ENCODE measurements around the gene RNF130. TPM values are rescaled to one million over a fixed set of nuclear protein-coding genes. Genes with fewer than 3 reads are reported as not detected.
"Not testable (repeated sequence)": the region's sequence is repeated elsewhere in the genome, so short reads cannot be mapped to it uniquely, and the experiment has no call there.

Gene RNF130
- total RNA-seq, 2 donors from 2014 or later, result 45.6 to 67.2 TPM

DNA sequence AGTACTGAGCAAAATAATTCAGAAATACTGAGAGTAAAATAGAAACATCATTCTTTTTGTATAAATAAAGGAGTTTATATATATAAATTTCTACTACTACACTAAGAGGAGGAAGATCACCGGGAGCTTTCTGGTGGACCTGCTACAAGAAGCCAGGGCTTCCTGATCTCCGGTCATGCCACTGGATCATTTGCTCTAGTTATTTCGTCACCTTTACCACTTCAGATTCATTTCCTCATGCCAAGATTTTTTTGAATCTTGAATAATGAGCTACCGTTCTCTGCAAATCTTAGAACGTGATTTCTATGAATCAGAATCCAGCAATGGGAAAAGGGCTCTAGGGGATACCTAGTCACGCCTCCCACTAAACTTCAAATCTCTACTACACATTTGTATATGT lies 111.9 kb downstream of the RNF130 start:
- no peak for DNase-seq
- ATAC-seq, result no peak
- intact Hi-C loops (cut with DNase I), result no loop called here

DNA sequence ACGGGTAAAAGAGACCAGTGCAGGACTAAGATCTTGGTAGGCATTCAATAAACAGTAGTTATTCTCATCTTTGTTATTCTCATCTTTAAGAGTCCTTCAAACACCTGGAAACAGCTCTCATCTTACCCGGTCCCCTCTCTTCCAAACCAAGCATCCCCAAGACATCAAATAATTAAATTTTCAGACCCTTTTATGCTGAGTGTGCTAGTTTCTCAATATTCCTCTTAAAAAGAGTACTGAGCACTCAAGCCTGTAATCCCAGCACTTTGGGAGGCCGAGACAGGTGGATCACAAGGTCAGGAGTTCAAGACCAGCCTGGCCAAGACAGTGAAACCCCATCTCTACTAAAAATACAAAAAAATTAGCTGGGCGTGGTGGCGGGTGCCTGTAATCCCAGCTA lies 112.4 kb downstream of the RNF130 start:
- ATAC-seq; intact Hi-C loops (cut with DNase I); DNase-seq: not testable (repeated sequence)

DNA sequence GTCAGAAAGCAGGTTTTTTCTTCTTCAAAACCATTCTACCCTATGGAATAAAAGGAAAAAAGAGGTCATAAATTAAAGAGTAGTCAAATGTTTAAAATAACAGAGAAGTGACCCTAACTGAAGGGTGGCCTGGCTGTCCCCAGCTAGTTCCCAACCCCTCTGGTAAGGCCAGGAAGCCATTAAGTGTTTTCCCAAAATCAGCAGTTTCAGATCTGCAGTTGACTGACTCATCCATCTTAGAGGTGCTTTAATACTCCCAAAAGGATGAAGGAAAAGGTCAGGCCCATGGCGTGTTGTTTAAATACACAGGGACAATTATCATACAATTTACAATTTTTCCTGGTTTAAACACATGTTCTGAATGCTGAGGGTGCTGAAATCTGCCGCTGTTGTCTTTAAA lies 115.9 kb downstream of the RNF130 start:
- ATAC-seq (no peak), DNase-seq (no peak)
- intact Hi-C loops (cut with DNase I), result no loop called here

DNA sequence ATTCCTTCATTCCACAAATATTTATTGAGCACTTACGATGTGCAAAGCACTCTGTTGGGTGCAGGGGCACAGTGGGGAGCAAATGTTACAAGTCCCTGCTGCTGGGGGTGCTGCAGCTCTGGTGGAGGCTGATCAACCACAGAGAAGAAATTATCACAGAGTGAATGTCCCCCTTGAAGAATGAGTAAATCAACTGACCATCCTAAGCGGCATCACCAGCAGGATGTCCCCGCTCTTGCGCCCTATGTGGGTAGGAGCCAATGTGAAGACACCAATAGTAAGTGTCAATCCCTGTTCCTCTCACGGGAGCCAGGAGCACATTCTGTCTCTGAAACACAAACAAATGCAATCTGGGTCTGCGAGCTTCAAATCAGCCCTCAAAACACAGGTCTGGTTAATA lies 116.5 kb downstream of the RNF130 start:
- intact Hi-C loops (cut with DNase I), result no loop called here
- ATAC-seq (no peak), DNase-seq (no peak)

DNA sequence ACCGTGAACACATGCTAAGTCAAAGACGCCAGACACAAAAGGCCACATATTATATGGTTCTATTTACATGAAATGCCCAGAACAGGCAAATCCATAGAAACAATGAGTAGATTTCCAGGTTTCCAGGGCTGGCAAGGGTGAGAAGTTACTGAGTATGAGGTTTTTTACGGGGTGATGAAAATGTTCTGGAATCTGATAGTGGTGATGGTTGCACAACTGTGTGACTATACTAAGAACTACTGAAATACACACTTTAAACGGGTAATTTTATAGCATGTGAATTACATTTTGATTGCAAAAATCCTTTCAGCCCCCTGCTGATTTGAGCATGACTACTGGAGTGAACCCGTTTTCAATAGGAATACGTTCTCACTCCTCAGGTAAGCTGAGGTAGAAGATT lies 117.1 kb downstream of the RNF130 start:
- DNase-seq, result no peak
- intact Hi-C loops (cut with DNase I), result no loop called here
- no peak for ATAC-seq

DNA sequence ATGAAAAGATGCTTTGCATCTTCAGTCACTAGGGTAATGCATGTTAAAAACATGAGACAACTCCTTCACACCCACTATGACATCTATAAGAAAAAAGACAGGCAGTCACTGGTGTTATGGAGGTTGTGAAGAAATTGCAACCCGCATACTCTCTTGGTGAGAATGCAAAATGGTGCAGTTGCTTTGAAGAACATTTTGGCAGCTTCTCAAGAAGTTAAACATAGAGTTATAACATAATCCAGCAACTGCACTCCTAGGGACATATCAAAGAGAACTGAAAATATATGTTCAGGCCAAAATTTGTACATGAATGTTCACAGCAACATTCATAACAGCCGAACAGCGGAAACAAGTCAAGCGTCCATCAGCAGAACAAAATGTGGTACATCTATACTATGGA lies 117.6 kb downstream of the RNF130 start:
- no peak for DNase-seq
- no peak for ATAC-seq
- intact Hi-C loops (cut with DNase I), result no loop called here

DNA sequence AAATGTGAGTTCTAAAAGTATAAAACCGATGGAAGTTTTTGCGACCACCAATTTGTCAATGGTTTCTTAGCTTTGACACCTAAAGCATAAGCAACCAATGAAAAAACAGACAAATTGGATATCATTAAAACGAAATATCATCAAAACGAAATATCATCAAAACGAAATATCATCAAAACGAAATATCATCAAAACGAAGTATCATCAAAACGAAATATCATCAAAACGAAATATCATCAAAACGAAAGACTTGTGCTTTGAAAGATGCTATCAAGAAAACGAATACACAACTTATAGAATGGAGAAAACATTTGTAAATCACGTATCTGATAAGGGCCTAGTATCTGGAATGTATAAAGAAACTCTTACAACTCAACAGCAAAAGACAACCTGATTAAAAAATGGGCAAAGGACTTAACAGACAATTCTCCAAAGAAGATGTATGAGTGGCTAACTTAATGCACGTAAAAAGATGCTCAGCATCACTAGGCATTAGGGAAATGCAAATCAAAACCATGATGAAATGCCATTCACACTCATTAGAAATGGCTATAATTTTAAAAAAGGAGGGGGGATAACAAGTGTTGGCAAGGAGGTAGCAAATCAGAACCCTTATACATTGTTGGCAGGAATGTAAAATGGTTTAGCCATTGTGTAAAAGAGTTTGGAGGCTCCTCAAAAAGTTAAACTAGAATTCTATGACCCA lies 134.4 kb downstream of the RNF130 start:
- ATAC-seq (no peak), DNase-seq (no peak)
- intact Hi-C loops (cut with DNase I), result no loop called here

DNA sequence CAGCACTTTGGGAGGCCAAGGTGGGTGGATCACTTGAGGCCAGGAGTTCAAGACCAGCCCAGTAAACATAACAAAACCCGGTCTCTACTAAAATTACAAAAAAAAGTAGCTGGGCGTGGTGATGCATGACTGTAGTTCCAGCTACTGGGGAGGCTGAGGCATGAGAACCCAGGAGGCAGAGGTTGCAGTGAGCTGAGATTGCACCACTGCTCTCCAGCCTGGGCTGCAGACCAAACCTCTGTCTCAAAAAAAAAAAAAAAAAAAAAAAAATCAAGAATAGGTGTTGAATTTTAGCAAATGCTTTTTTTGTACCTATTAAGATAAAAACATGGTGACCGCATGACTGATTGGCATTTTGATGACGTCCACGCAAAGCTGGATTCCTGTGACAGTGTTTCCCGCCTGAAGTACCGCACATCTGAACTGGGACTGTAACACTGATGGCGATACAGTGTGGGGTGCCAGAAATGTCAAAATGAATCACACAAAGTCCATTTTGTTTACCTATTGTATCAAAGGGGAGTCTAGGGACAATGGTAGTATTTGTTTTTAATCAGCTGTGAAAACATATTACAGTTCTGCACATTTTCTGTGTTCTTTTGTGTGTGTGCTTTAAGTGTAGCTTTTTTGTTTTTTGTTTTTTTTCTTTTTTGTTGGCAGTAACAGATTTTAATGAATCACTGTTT lies 140.6 kb downstream of the RNF130 start:
- intact Hi-C loops (cut with DNase I), result no loop called here

DNA sequence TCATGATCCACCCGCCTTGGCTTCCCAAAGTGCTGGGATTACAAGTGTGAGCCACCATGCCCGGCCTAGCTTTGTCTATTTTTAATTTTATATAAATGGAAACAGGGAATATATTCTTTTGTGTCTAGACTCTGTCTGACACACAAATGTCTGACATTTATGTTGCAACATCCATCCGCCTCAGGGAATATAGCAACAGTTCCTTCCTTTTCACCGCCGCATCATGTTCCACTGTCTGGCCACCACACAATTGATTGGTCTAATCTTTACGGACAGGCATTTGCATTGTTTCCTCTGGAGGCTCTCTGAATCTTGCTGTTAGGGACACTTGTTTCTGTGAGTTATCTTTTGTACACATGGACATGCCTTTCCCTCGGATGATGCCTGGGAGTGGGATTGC lies 143.7 kb downstream of the RNF130 start:
- ATAC-seq (no peak), DNase-seq (no peak)
- intact Hi-C loops (cut with DNase I), result no loop called here

More for the DNA sequence above, 140.6 kb downstream of the RNF130 start:
- DNase-seq, result no peak
- ATAC-seq, result no peak

DNA sequence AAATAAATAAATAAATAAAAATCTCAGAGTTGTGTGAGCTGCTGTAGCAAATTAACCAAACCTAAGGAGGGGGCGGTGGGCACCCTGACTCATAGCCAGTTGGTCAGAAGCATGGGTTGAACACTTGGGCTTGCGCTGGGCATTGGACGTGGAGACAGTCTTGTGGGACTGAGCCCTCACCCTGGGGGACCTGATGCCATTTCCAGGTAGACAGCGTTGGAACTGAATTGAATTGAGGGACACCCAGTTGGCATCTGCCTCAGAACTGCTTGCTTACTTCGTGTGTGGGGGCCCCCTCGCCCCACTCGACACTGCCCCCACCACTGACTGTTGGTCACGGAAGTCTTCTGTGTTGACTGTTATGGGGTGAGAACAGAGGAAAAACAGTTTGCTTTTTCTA lies 144.9 kb downstream of the RNF130 start:
- DNase-seq, result no peak
- ATAC-seq, result no peak
- intact Hi-C loops (cut with DNase I), result no loop called here

DNA sequence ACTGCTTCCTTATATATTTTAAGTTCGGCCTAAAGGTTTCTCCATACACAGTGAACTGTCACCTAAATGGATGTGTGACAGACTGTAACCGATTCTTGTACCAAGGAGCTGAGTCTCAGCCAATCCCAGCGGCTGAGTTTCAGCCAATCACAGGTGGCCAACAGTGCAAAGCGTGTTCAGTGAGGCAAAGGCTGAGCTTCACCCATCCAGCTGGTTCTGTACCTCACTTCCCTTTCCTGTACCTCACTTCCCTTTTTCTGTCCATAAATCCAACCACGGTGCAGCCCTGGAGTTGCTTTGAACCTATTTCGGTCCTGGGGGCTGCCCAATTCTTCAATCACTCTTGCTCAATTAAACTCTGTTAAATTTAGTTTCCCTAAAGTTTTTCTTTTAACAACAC lies 148.1 kb downstream of the RNF130 start:
- DNase-seq, result no peak
- no peak for ATAC-seq
- intact Hi-C loops (cut with DNase I), result no loop called here

DNA sequence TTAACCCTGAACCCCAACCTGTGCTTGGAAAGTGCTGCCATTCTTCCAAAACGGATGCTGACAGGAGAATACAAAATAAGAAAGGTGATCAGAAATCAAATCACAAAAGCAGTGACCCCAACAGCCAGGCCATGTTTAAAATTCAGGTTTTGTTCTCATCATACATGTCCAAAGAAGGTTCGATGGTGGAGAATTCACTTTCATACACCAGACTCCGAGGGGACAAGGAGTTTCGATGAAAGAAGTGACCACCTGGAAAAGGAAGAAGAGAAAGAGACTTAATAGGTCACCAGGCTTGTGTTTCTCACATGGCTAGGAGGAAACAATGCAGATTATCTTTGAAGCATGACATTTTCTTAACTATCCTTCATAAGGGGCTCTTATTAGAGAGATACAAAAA lies 151.4 kb downstream of the RNF130 start:
- intact Hi-C loops (cut with DNase I), result no loop called here
- ATAC-seq, result no peak
- DNase-seq, result no peak

DNA sequence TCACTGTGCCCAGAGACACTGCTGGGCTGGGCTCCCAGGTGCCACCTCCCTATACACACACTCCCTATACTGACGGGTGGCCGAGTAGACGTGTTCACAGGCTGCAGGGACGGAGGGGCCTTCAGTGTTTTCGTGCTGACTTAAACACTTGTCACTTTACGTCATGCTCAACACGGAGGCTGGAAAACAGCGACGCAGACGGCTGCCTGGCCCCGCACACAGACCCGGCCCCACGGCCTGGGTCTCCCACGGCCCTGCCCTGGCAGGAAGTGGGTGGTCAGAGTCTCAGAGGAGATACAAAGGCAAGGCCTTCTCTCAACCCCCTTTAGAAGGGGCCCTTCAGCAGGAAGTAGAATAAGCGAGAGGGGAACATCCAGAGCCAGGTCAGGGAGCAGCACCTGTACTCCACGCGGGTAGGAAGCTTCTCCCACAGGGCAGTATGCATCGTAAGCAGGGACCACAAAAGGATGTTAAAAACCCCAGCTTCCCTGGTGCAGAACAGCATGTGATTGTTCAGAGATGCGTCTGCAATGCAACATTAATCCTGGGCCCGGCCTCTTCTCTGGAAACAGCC lies 152.0 kb downstream of the RNF130 start:
- DNase-seq (no peak), ATAC-seq (no peak)
- intact Hi-C loops (cut with DNase I), result no loop called here

DNA sequence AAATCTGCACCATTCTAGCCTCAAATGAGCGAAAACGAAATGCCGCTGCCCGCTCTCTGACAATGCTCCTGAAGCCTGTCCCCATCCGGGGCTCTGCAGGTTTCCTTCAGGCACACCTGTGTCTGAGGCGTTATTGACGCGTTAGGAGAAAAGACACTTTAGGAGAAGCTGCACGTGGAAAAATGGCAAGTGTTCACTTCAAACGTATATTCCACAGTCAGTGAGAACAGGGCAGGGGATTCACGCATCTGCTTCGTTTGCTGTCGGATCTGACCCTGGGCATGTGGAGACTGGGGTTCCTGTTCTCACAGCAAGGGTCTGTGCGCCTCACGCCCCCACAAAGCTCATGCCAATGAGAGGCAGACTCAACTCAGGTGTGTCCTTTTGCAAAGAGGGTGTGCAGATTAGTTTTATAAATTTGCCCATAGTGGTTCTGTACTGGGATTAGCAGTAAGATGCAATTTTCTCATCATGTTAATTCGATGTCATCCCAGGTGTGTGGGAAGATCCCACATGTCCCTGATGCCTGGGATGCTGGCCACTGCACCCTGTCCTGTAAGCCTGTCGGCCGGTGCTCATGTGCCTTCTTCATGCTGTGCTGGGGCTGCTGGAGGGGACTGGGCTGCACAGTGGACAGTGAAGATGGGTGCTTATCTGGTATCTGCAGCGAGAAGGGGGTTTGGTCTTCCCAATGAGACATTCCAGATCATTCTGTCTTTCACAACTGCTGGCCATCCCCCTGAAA lies 152.6 kb downstream of the RNF130 start:
- intact Hi-C loops (cut with DNase I), result no loop called here
- no peak for DNase-seq
- ATAC-seq, result no peak

DNA sequence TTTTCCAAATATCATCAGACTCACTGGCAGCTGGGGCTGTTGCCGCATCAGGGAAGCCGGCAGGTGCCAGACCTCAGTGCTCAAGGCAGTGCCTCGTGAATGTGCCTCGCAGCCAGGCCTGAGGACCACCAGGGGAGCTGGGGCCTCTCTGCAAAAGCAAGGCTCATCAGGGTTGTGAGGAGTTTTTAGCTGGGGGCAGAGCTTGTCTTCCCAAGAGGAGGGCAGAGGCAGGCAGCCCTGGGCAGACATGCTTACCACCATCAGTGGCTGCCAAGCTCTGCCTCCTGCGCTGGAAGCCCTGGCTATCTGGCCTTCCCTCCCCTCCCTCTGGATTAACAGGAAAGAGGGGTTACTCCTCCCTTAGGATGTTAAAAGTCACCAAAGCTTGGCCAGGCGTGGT lies 155.0 kb downstream of the RNF130 start:
- ATAC-seq, result no peak
- intact Hi-C loops (cut with DNase I), result no loop called here
- no peak for DNase-seq

DNA sequence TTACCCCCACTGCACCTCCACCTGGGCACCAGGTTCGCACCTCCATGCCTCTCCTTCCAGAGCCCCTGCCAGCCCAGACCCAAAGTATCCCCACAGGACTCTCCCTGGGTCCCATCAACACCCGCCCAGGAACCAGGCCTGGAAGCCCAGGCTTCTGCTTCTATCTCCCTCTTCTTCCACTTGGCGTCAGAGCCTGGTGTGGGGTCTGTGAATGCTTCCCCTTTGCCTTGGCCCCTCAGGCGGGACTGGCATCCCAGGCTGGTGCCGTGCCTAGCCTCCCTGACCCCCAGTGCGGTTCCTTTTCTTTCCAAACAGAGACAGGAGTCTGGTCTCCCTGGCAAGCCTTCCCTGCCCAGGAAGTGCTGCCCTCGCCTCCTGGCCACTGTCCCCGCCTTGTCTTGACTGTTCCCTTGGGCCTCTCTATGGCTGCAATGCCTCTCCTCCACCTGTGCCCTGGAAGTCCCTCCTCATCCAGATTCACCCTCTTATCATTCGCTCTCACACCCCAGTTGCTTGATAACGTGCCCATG lies 156.1 kb downstream of the RNF130 start:
- DNase-seq (no peak), ATAC-seq (no peak)
- intact Hi-C loops (cut with DNase I), result no loop called here

DNA sequence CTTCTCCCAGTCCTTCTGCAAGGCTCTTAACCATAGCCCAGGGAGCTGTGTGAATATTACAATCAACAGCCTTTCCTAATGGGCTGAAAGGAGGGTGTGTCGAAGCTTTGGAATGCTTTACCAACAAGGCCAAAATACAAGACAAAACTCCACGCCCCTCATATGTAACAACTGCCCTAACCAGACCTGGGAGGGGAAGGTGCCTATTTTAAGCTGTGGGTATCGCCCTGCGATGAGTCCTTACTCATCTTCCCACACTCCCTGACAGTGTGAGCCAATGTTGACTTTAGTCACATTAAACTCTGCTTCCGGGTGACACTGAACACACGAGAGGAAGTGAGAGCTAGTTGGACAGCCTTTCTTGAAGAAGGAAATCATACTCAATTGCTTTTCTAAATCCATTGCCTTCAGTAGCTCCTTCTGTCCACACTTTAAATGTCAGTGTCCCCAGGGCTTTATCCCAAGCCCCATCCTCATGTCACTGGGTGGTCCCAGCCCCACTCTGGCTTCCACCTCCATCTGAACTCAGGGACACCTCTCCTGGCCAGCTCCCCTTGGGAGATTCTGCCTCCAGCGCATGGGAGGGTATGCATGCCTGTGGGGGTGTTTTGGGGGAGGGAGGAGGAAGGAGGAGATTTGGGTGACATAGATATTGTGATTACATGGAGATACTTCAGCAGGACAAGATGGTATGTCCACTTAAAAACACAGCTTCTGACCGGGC lies 157.4 kb downstream of the RNF130 start:
- ATAC-seq (peak; percentile 47 to 81), DNase-seq (no peak)
- intact Hi-C loops (cut with DNase I), result no loop called here

DNA sequence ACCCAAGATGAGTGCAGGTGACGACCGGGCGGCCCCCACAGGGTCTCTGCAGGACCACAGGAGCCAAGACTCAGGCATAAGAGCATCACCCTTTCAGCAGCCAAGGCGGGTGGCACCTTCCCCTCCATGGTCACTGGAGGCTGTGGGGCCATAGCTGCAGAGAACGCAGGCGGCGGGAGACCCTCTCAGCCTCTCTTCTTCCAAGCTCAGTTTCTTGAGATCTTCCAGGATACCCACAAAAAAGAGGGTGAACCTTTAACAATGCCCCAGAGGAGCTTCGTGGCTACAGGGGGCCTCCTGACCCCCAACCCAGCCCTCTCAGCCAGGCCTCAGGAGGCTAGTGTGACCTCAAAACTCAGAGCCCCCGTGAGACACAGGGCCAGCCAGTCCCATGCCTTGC lies 158.1 kb downstream of the RNF130 start:
- intact Hi-C loops (cut with DNase I), result no loop called here
- ATAC-seq (no peak), DNase-seq (no peak)

DNA sequence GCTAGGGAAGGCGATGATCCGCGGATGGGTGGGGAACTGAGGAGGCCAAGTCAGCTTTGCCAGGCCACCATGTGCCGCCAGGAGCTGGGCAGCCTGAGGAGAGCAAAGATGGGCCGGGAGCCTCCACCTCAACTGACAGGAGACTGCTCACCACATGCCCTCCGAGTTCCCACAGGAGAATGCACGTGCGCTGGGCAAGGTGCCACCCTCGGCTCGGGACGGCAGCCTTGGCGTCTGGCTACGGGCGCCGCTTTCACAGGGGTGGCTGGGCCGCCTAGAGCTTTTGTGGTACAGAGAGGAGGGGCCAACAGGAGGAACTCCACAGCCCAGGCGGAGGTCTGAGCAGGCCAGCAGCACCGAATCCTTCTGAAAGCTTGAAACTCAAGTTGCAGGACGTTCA lies 158.6 kb downstream of the RNF130 start:
- intact Hi-C loops (cut with DNase I), result no loop called here
- DNase-seq (no peak), ATAC-seq (peak in 1 of 2 donors; percentile 9)
